CD4-positive, alpha-beta T cell treated with Interleukin-15 for 4 hours (primary cell): ENCODE data around the gene TRPM8.

ENCODE experiments used
- DNase-seq: peaks from one replicate; pipeline ENCODE4 v3.0.0-alpha.2; 2020; ENCODE audit warnings: low spot score

TRPM8 gene

GRCh38 chr2:234002281-234002680 is 85.1 kb downstream of the TRPM8 start:
- DNase-seq: no peak

- no peak for DNase-seq
Observed at GRCh38 chr2:234003972-234004617, 86.9 kb downstream of the TRPM8 start.

GRCh38 chr2:234005126-234005525 is 88.0 kb downstream of the TRPM8 start:
- DNase-seq: no peak

GRCh38 chr2:234006501-234006900 is 89.3 kb downstream of the TRPM8 start:
- DNase-seq: no peak

GRCh38 chr2:234014427-234014826 is 97.3 kb downstream of the TRPM8 start:
- DNase-seq: no peak

- no peak for DNase-seq
Observed at GRCh38 chr2:234015861-234016260, 98.7 kb downstream of the TRPM8 start.

- DNase-seq: no peak
Observed at GRCh38 chr2:234019896-234020295, 102.7 kb downstream of the TRPM8 start.

- no peak for DNase-seq
Observed at GRCh38 chr2:234020332-234020731, 103.2 kb downstream of the TRPM8 start.

- DNase-seq: no peak
Observed at GRCh38 chr2:234022424-234022823, 105.3 kb downstream of the TRPM8 start.

- DNase-seq: no peak
Observed at GRCh38 chr2:234024304-234024703, 107.1 kb downstream of the TRPM8 start.

GRCh38 chr2:234025466-234025865 is 108.3 kb downstream of the TRPM8 start:
- peak; percentile 12 for DNase-seq

- no peak for DNase-seq
Observed at GRCh38 chr2:234025891-234026401, 108.8 kb downstream of the TRPM8 start.

- peak; percentile 13 for DNase-seq
Observed at GRCh38 chr2:234026693-234027254, 109.6 kb downstream of the TRPM8 start.

GRCh38 chr2:234027641-234028040 is 110.5 kb downstream of the TRPM8 start:
- DNase-seq: no peak

GRCh38 chr2:234029150-234029733 is 112.1 kb downstream of the TRPM8 start:
- no peak for DNase-seq

GRCh38 chr2:234031207-234031606 is 114.0 kb downstream of the TRPM8 start:
- no peak for DNase-seq

- DNase-seq: peak; percentile 78
Observed at GRCh38 chr2:234032279-234032856, 115.2 kb downstream of the TRPM8 start.

GRCh38 chr2:234033174-234033573 is 116.0 kb downstream of the TRPM8 start:
- no peak for DNase-seq

GRCh38 chr2:234033885-234034284 is 116.7 kb downstream of the TRPM8 start:
- no peak for DNase-seq

GRCh38 chr2:234038076-234038802 is 121.1 kb downstream of the TRPM8 start:
- no peak for DNase-seq

GRCh38 chr2:234044157-234044556 is 127.0 kb downstream of the TRPM8 start:
- DNase-seq: no peak

- DNase-seq: no peak
Observed at GRCh38 chr2:234046521-234046920, 129.3 kb downstream of the TRPM8 start.
